OCI-LY7 (cell line): Measurements from ENCODE around the gene RLIM. TPM values are rescaled to one million over a fixed set of nuclear protein-coding genes. Genes with fewer than 3 reads are reported as not detected.
A peak's percentile ranks its signal among the peaks of the same experiment; 100 is the strongest.

ENCODE experiments used
- BruUV-seq: library from RNA; stranded (reverse); fragments of 400-500 nt; replicated peaks from 2 replicates; lab custom pipeline; 2021; lab: Mats Ljungman, UMichigan
- CTCF ChIA-PET: fragments of 300-600 bp; sonication (Branson Sonifier 250); formaldehyde crosslinking; loops from one replicate; lab custom pipeline; 2022; ENCODE audit warnings: antibody characterized with exemption; ENCODE audit not compliant: unreplicated experiment; lab: Charles Lee
- POLR2A ChIA-PET: fragments of 300-600 bp; sonication (Branson Sonifier 250); formaldehyde crosslinking; loops from one replicate; lab custom pipeline; 2022; ENCODE audit warnings: antibody characterized with exemption; lab: Charles Lee
- DNase-seq: peaks from one replicate; pipeline ENCODE4 v3.0.0-alpha.2; 2015; ENCODE audit warnings: low spot score
- H2AFZ ChIP-seq: fragments of 200-600 bp; sonication (generic), shearing (Covaris generic); 2 replicates; pipeline ENCODE4 v1.6.1; 2014; ENCODE audit warnings: mild to moderate bottlenecking, antibody characterized with exemption, low read length, moderate library complexity
- H3K27ac ChIP-seq: fragments of 200-600 bp; sonication (generic); 2 replicates; pipeline ENCODE4 v1.5.1; 2014; ENCODE audit warnings: mixed run types, low read depth, mild to moderate bottlenecking, moderate library complexity, low read length, inconsistent platforms; ENCODE audit not compliant: poor library complexity, severe bottlenecking
- H3K36me3 ChIP-seq: fragments of 200-600 bp; sonication (generic); 2 replicates; pipeline ENCODE4 v1.6.1; 2014; ENCODE audit warnings: mild to moderate bottlenecking, antibody characterized with exemption, low read length, moderate library complexity, mixed read lengths; ENCODE audit not compliant: insufficient read depth
- H3K4me1 ChIP-seq: fragments of 200-600 bp; sonication (generic); 2 replicates; pipeline ENCODE4 v1.5.1; 2014; ENCODE audit warnings: mild to moderate bottlenecking, low read length; ENCODE audit not compliant: insufficient read depth, poor library complexity, severe bottlenecking
- H3K4me2 ChIP-seq: fragments of 200-600 bp; sonication (generic); 2 replicates; pipeline ENCODE4 v1.6.1; 2014; ENCODE audit warnings: mild to moderate bottlenecking, low read length
- H3K4me3 ChIP-seq: fragments of 200-600 bp; sonication (generic); 2 replicates; pipeline ENCODE4 v1.5.1; 2014; ENCODE audit warnings: mild to moderate bottlenecking, low read depth, low read length; ENCODE audit not compliant: poor library complexity, severe bottlenecking
- H3K79me2 ChIP-seq: fragments of 200-600 bp; sonication (generic); 2 replicates; pipeline ENCODE4 v1.6.1; 2016; ENCODE audit warnings: low read depth, mild to moderate bottlenecking, low read length, moderate library complexity, mixed read lengths; ENCODE audit not compliant: insufficient read depth
- H3K9me2 ChIP-seq: fragments of 200-600 bp; sonication (generic); 2 replicates; pipeline ENCODE4 v1.6.1; 2016; ENCODE audit warnings: mild to moderate bottlenecking, low read length, mixed read lengths; ENCODE audit not compliant: insufficient read depth
- H3K9me3 ChIP-seq: fragments of 200-600 bp; sonication (generic); 2 replicates; pipeline ENCODE4 v1.6.1; 2014; ENCODE audit warnings: mild to moderate bottlenecking, mixed run types, low read length, mixed read lengths
- H4K20me1 ChIP-seq: fragments of 200-600 bp; sonication (generic); 2 replicates; pipeline ENCODE4 v1.6.1; 2014; ENCODE audit warnings: mild to moderate bottlenecking, antibody characterized with exemption, low read length, moderate library complexity, mixed read lengths; ENCODE audit not compliant: insufficient read depth
- EZH2phosphoT487 ChIP-seq: fragments of 200-600 bp; sonication (generic); IDR thresholded peaks from 2 replicates; pipeline ENCODE4 v1.6.1; 2018; ENCODE audit warnings: low read depth, borderline replicate concordance, mild to moderate bottlenecking, mixed run types, antibody characterized with exemption, low read length, moderate library complexity, mixed read lengths
- intact Hi-C: fragments of 100-400 bp; cut with micrococcal nuclease; formaldehyde crosslinking; loops from one replicate; pipeline ENCODE4 v1.10.0; 2022; ENCODE audit not compliant: unreplicated experiment
- total RNA-seq, 2 experiments: library from RNA; depleted of rRNA in 1 of 2; stranded (reverse); fragments of >200 nt in 1 of 2; shearing (Covaris generic) in 1 of 2; gene quantifications; 2 replicates each; pipeline ENCODE4 v1.2.3, GENCODE V29; 2014 to 2022
- TF ChIP-seq, protein P1 (sequence below): fragments of 200-600 bp; sonication (generic); conservative IDR thresholded peaks from 2 replicates; pipeline ENCODE4 v1.5.1; 2014; ENCODE audit warnings: mild to moderate bottlenecking, antibody characterized with exemption, low read length, moderate library complexity, mixed read lengths

RLIM gene
- total RNA-seq, 2 experiments from 2014 or later = 23.4 to 30.8 TPM

- H3K4me3 ChIP-seq = no peak overlapping the region
- TF ChIP-seq EZH2phosphoT487 = no peak
- TF ChIP-seq, protein P1, sequence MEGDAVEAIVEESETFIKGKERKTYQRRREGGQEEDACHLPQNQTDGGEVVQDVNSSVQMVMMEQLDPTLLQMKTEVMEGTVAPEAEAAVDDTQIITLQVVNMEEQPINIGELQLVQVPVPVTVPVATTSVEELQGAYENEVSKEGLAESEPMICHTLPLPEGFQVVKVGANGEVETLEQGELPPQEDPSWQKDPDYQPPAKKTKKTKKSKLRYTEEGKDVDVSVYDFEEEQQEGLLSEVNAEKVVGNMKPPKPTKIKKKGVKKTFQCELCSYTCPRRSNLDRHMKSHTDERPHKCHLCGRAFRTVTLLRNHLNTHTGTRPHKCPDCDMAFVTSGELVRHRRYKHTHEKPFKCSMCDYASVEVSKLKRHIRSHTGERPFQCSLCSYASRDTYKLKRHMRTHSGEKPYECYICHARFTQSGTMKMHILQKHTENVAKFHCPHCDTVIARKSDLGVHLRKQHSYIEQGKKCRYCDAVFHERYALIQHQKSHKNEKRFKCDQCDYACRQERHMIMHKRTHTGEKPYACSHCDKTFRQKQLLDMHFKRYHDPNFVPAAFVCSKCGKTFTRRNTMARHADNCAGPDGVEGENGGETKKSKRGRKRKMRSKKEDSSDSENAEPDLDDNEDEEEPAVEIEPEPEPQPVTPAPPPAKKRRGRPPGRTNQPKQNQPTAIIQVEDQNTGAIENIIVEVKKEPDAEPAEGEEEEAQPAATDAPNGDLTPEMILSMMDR = no peak
- intact Hi-C loops = loop anchor here (5.0 kb wide), 1 partner anchor 170 kb away; no protein-coding TSS in a partner anchor
- H3K79me2 ChIP-seq = no peaks in the 10 kb centered on the region
- H4K20me1 ChIP-seq = no peaks in the 10 kb centered on the region
- no peak overlapping the region for H3K27ac ChIP-seq
- no peaks in the 10 kb centered on the region for H3K9me2 ChIP-seq
- no peaks in the 10 kb centered on the region for H3K4me1 ChIP-seq
- no peaks in the 10 kb centered on the region for H3K9me3 ChIP-seq
- POLR2A ChIA-PET = no interaction called here
- no peak overlapping the region for H3K4me2 ChIP-seq
- DNase-seq = no peak
- H3K36me3 ChIP-seq = no peaks in the 10 kb centered on the region
- no TSS peak for BruUV-seq
- H2AFZ ChIP-seq = no peak overlapping the region
- CTCF ChIA-PET = no interaction called here
These were observed 62.5 kb downstream of the RLIM start for GRCh38 chrX:74551934-74552333.

GRCh38 chrX:74550295-74550802 lies 64.1 kb downstream of the RLIM start:
- peak overlapping the region; percentile 34 for H3K4me3 ChIP-seq
- H3K4me1 ChIP-seq = no peaks in the 10 kb centered on the region
- intact Hi-C loops = loop anchor here (5.0 kb wide), 1 partner anchor 168 kb away; no protein-coding TSS in a partner anchor
- DNase-seq = peak; percentile 80
- peak overlapping the region; percentile 55 for H3K4me2 ChIP-seq
- TF ChIP-seq, protein P1 = peak; percentile 90
- no peak for TF ChIP-seq EZH2phosphoT487
- ChIA-PET POLR2A (no interaction called here), CTCF (no interaction called here)
- no peak overlapping the region for H3K27ac ChIP-seq
- H3K79me2 ChIP-seq = no peaks in the 10 kb centered on the region
- no peaks in the 10 kb centered on the region for H3K9me3 ChIP-seq
- H2AFZ ChIP-seq = peak overlapping the region; percentile 46; the same call in 1 of the 2 replicates
- BruUV-seq = no TSS peak
- H3K36me3 ChIP-seq = no peaks in the 10 kb centered on the region
- H3K9me2 ChIP-seq = no peaks in the 10 kb centered on the region
- no peaks in the 10 kb centered on the region for H4K20me1 ChIP-seq

DNA sequence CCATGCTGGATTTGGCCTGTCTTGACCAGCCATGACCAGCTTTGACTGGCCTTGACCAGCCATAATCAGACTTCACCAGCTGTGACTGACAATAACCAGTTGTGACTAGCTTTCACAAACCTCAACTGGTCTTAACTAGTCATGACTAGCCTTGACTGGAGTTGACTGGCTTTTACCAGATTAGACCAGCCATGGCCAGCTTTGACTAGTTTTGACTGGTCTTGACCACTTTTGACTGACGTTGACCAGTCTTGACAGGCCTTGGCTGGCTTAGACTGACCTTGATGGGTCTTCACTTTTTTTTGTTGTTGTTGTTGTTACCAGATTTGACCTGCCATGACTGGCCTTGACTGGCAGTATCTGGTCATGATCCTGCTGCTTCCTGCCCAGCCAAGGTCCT lies 67.4 kb downstream of the RLIM start:
- Histone ChIP-seq H4K20me1 (no peaks in the 10 kb centered on the region), H3K9me3 (no peaks in the 10 kb centered on the region), H3K79me2 (no peaks in the 10 kb centered on the region), H3K4me3 (no peak overlapping the region), H3K4me2 (no peak overlapping the region), H3K27ac (no peak overlapping the region), H3K36me3 (no peaks in the 10 kb centered on the region), H3K9me2 (no peaks in the 10 kb centered on the region), H2AFZ (no peak overlapping the region), H3K4me1 (no peaks in the 10 kb centered on the region)
- no peak for DNase-seq
- TF ChIP-seq, protein P1 = no peak
- no peak for TF ChIP-seq EZH2phosphoT487
- intact Hi-C loops = no loop called here
- ChIA-PET POLR2A (no interaction called here), CTCF (no interaction called here)
- BruUV-seq = no TSS peak
